Activated naive CD8-positive, alpha-beta T cell treated with anti-CD3 and anti-CD28 coated beads, Interleukin-2, amount 50 U/mL, for 16 hours (primary cell): ENCODE data around the gene CDK5RAP1.
"Not testable (repeated sequence)": the region's sequence is repeated elsewhere in the genome, so short reads cannot be mapped to it uniquely, and the experiment has no call there.

Experiments
- DNase-seq: peaks from one replicate; pipeline ENCODE4 v3.0.0-alpha.2; 2020; ENCODE audit warnings: low read depth, low spot score

Gene CDK5RAP1

GRCh38 chr20:33419140-33419974, 18.0 kb upstream of the CDK5RAP1 start:
- DNase-seq, result no peak

GRCh38 chr20:33418033-33418432, 16.7 kb upstream of the CDK5RAP1 start:
- no peak for DNase-seq

DNA sequence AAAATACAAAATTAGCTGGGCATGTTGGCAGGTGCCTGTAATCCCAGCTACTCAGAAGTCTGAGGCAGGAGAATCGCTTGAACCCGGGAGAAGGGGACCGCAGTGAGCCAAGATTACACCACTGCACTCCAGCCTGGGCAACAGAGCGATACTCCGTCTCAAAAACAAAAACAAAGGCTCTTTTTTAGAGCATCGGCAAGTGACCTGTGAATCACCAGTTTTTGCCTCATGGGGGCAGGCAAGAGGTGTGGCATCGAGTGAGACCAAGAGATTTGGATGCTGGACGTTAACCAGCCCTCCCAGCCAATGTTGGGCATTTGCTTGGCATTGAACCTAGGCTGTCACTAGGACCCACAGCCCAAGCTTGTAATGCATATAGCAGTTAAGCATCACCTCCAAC, 14.6 kb upstream of the CDK5RAP1 start:
- no peak for DNase-seq

DNA sequence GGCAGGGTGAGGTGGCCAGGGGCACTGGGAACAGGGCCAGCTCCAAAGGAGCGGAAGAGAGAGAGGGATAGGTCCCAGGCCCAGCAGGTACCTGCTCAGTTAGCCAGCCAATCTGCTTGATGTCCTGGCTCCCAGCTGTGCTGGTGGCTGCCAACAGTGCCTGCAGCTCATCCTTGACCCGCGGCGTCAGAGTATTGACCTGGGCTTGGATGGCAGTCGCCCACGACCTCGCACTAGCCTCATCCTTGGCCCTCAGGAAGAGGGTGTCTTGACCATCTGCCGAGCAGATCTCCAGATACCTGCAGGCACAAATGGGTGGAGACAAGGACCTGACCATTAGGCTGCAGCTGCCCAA, 11.1 kb upstream of the CDK5RAP1 start:
- DNase-seq, result no peak

GRCh38 chr20:33411711-33412483, 10.6 kb upstream of the CDK5RAP1 start:
- DNase-seq, result no peak

GRCh38 chr20:33411242-33411641, 9.9 kb upstream of the CDK5RAP1 start:
- DNase-seq, result no peak

DNA sequence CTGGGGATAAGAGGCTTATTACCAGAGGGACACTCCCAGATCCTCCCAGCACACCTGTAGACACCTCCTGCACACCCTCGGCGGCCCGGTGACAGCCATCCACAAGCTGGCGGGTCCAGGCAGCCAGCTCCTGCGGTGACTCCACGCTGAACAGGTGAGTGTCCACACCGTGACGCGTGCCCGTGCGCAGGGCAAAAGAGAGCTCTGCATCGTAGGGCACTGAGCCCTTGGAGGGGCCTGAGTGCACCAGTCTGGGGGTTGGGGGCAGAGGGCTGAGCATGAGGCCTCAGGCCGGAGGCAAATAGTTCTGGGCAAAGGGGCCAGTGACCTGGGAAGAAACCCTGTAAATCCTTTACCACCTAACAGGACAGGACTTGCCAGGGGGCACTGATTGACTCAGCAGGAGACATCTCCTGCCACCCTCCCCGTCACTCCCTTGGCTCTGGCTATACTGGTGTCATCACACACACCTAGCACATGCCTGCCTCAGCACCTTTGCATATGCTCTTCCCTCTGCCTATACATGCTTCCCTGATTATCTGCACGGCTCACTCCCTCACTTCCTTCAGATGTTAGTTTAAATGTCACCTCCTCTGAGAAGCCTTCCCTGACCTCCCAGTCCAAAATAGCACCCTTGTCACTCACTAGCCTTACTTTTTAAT, 8.9 kb upstream of the CDK5RAP1 start:
- no peak for DNase-seq

- no peak for DNase-seq
Observed at GRCh38 chr20:33408716-33409654, 7.7 kb upstream of the CDK5RAP1 start.

DNA sequence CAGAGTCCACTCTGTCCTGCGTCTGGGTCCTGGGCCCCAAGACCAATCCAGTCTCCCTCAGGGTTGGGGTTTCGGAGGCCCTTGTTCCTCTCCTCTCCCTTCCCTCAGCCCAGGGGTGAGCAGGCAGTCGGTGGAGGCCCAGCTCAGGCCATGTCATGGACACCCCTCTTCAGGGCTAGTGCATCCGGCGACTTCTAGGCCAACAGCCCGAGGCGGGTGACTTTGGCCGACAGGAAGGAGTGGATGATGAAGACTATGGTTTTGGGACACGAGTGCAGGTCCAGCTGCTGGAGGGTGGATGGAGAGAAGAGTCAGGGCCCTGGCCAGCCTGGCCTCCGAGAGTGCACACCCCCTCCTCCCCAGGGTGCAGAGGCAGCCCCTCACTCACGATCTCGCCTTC, 7.0 kb upstream of the CDK5RAP1 start:
- DNase-seq, result no peak

GRCh38 chr20:33407796-33408195, 6.5 kb upstream of the CDK5RAP1 start:
- no peak for DNase-seq

GRCh38 chr20:33407251-33407650, 5.9 kb upstream of the CDK5RAP1 start:
- no peak for DNase-seq

DNA sequence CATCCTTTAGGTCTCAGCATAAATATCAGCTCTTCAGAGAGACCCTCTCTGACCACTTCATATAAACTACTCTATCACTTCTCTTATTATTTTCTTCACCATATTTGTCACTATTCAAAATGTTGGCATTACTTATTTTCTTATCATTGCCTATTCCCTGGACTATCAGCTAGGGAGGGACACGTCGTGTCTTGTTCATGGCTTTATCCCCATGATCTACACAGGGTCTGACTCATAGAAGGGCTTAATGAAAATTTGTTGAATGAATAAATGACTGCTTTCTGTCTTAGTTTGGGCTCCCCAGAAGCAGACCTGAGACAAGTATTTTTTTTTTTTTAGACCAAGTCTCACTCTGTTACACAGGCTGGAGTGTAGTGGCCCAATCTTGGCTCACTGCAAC, 3.0 kb upstream of the CDK5RAP1 start:
- no peak for DNase-seq

GRCh38 chr20:33401921-33402369, 626 bp upstream of the CDK5RAP1 start:
- DNase-seq, result no peak

GRCh38 chr20:33400812-33401183, 521 bp downstream of the CDK5RAP1 start:
- no peak for DNase-seq

- no peak for DNase-seq
Observed at GRCh38 chr20:33399924-33400323, 1.4 kb downstream of the CDK5RAP1 start.

GRCh38 chr20:33394718-33395117, 6.6 kb downstream of the CDK5RAP1 start:
- DNase-seq, result no peak

- no peak for DNase-seq
Observed at GRCh38 chr20:33393609-33394008, 7.7 kb downstream of the CDK5RAP1 start.

GRCh38 chr20:33391722-33392415, 9.4 kb downstream of the CDK5RAP1 start:
- no peak for DNase-seq

DNA sequence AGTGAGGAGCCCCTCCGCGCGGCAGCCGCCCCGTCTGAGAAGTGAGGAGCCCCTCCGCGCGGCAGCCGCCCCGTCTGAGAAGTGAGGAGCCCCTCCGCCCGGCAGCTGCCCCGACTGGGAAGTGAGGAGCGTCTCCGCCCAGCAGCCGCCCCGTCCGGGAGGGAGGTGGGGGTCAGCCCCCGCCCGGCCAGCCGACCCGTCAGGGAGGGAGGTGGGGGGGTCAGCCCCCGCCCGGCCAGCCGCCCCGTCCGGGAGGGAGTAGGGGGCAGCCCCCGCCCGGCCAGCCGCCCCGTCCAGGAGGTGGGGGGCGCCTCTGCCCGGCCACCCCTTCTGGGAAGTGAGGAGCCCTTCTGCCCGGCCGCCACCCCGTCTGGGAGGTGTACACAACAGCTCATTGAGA, 12.0 kb downstream of the CDK5RAP1 start:
- DNase-seq, result not testable (repeated sequence)

DNA sequence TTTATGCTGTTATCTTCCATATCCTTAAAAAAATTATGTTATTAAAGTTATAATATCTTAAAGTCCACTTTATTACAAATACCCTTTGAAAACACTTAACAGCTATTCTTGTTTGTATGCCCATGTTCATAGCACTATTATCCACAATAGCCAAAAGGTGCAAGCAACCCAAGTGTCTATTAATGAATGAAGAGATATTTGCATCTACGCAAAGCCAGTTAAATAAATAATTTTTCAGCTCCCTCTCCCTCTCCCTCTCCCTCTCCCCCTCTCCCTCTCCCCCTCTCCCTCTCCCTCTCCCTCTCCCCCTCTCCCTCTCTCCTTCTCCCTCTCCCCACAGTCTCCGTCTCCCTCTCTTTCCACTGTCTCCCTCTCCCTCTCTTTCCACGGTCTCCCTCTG, 13.1 kb downstream of the CDK5RAP1 start:
- no peak for DNase-seq

GRCh38 chr20:33387177-33387576, 14.1 kb downstream of the CDK5RAP1 start:
- no peak for DNase-seq
